PFSK-1 (cell line): ENCODE measurements around the gene ULK3.

Source experiments
- FOXP2 ChIP-seq: optimal IDR thresholded peaks from 2 replicates; pipeline ENCODE3; 2011; ENCODE audit warnings: borderline replicate concordance, control low read depth, inconsistent platforms; ENCODE audit not compliant: insufficient read depth; ENCODE audit errors: extremely low read length, extremely low read depth
- POLR2AphosphoS5 ChIP-seq: IDR thresholded peaks from 2 replicates; pipeline ENCODE4 v1.6.1; 2012; ENCODE audit warnings: low read depth, mild to moderate bottlenecking, control low read depth, low read length, moderate library complexity
- REST ChIP-seq, 2 experiments: IDR thresholded peaks; 2 replicates each; pipeline versions ENCODE4 v1.6.1 to v1.8.0; 2011 to 2012; ENCODE audit warnings: low read depth in 2 of 2, low read length in 2 of 2, control low read depth in 1 of 2, inconsistent platforms in 1 of 2, mild to moderate bottlenecking in 1 of 2, moderate library complexity in 1 of 2; ENCODE audit not compliant: insufficient read depth in 1 of 2
- SIN3A ChIP-seq: IDR thresholded peaks from 2 replicates; pipeline ENCODE4 v1.6.1; 2012; ENCODE audit warnings: mild to moderate bottlenecking, low read length, moderate library complexity, borderline replicate concordance; ENCODE audit not compliant: insufficient read depth
- TAF1 ChIP-seq: IDR thresholded peaks from 2 replicates; pipeline ENCODE4 v1.6.1; 2012; ENCODE audit warnings: low read length, control low read depth, borderline replicate concordance; ENCODE audit not compliant: insufficient read depth

The ULK3 gene

GRCh38 chr15:74833376-74834107 is 9.4 kb downstream of the ULK3 start:
- TF ChIP-seq FOXP2 (no peak), POLR2AphosphoS5 (no peak), TAF1 (no peak), SIN3A (no peak), REST (IDR thresholded peaks at IDR 0.05; ENCODE audit: insufficient read depth in 1 of 2, low read depth in 2 of 2, low read length in 2 of 2) (no peak)

GRCh38 chr15:74832826-74833225 is 10.1 kb downstream of the ULK3 start:
- TF ChIP-seq REST (IDR thresholded peaks at IDR 0.05; ENCODE audit: insufficient read depth in 1 of 2, low read depth in 2 of 2, low read length in 2 of 2) (no peak), FOXP2 (no peak), SIN3A (no peak), TAF1 (no peak), POLR2AphosphoS5 (no peak)

- TF ChIP-seq TAF1 (no peak), POLR2AphosphoS5 (no peak), SIN3A (no peak), FOXP2 (no peak), REST (IDR thresholded peaks at IDR 0.05; ENCODE audit: insufficient read depth in 1 of 2, low read depth in 2 of 2, low read length in 2 of 2) (no peak)
Observed at GRCh38 chr15:74831813-74832495, 11.0 kb downstream of the ULK3 start.

GRCh38 chr15:74830868-74831267 is 12.1 kb downstream of the ULK3 start:
- TF ChIP-seq TAF1, result no peak
- no peak for TF ChIP-seq SIN3A
- no peak for TF ChIP-seq FOXP2
- no peak for TF ChIP-seq POLR2AphosphoS5
- TF ChIP-seq REST (IDR thresholded peaks at IDR 0.05; ENCODE audit: insufficient read depth in 1 of 2, low read depth in 2 of 2, low read length in 2 of 2), result no peak
